NCI-H1694 treated with DMSO at 0.1 percent for 48 hours (cell line): ENCODE results near the gene PPP1R18.
"Not testable (repeated sequence)": the region's sequence is repeated elsewhere in the genome, so short reads cannot be mapped to it uniquely, and the experiment has no call there.

Experiments
- DNase-seq: peaks from one replicate; lab custom pipeline; 2025; lab: John Stamatoyannopoulos, UW

PPP1R18 gene

GRCh38 chr6:30666300-30666699, 20.1 kb downstream of the PPP1R18 start:
- not testable (repeated sequence) for DNase-seq

- no peak for DNase-seq
Measured at GRCh38 chr6:30664994-30665767, 21.3 kb downstream of the PPP1R18 start.

DNA sequence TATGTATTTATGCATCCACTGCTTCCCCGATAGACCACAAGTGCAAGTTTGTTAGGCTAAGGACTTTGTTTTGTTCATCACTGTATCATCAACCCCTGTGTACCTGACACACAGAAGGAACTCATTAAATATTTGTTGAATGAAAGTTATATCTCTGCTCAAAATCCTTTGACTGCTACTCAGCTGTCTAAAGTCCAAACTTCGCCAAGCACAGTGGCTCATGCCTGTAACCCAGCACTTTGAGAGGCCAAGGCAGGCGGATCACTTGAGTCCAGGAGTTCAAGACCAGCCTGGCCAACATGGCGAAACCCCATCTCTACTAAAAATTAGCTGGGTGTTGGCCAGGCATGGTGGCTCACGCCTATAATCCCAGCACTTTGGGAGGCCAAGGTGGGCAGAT, 28.5 kb downstream of the PPP1R18 start:
- DNase-seq: not testable (repeated sequence)

DNA sequence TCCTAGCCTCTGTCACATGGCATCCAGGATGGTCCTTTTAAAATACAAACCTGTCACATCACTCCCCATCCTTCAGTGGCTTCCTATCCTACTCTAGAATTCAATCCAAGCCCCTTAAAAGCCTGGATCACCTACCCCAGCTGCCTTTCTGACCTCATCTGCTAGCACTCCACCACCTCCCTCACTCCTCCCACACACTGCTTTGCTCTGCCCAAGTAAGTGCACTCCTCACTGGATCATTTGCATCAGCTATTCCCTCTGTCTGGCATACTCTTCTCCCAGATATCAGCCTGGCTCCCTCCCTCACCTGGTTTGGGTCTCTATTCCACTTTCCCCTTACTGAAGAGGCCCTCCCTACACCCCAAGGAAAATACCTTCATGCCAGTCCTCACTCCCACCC, 29.0 kb downstream of the PPP1R18 start:
- DNase-seq: no peak

GRCh38 chr6:30656513-30656912, 29.9 kb downstream of the PPP1R18 start:
- no peak for DNase-seq

- DNase-seq: no peak
Measured at GRCh38 chr6:30655743-30656094, 30.7 kb downstream of the PPP1R18 start.

DNA sequence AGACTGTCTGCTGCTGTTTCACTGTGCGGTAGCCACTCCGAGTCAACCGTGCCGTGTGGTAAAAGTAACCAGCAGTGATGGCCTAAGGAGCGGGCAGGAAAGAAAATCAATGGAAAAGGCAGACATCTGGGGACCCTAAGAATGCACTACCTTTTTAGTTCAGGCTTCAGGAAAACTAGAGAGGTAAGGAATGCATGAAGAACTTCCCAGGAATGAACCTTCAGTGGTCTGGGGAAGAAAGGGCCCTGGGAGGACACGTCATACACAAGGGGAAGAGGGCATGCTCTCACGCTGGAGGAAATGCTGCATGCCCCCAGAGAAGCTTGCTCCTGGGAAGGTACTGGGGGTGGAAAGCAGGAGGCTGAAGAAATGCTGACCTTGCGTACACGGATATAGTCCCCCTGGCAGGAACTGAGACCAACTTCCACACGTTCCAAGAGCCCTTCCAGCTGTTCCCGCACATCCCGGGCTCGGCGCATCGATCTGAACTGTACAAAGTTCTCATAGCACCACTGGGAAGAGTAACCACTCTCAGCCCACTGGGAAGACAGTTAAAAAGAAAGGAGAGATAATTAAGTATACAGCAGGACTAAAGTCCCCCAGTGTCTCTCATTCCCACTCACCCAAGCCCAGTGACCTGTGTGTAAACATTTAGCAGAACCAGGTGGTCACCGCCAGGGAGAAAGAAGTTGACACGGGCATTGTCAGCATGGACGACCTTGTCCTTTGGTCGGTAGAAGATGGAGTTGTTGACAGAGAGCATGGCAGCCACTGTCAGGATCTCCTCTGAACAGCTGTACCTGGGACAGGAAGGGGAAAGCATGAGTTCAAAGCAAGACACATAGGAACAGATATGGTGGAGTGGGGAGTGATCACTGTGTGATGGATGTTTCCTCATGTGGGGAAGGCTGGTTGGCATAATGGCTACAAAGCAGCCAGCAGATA, 31.4 kb downstream of the PPP1R18 start:
- DNase-seq: no peak

- DNase-seq: no peak
Measured at GRCh38 chr6:30651143-30651542, 35.3 kb downstream of the PPP1R18 start.

GRCh38 chr6:30647242-30648116, 39.0 kb downstream of the PPP1R18 start:
- peak; percentile 66 for DNase-seq

DNA sequence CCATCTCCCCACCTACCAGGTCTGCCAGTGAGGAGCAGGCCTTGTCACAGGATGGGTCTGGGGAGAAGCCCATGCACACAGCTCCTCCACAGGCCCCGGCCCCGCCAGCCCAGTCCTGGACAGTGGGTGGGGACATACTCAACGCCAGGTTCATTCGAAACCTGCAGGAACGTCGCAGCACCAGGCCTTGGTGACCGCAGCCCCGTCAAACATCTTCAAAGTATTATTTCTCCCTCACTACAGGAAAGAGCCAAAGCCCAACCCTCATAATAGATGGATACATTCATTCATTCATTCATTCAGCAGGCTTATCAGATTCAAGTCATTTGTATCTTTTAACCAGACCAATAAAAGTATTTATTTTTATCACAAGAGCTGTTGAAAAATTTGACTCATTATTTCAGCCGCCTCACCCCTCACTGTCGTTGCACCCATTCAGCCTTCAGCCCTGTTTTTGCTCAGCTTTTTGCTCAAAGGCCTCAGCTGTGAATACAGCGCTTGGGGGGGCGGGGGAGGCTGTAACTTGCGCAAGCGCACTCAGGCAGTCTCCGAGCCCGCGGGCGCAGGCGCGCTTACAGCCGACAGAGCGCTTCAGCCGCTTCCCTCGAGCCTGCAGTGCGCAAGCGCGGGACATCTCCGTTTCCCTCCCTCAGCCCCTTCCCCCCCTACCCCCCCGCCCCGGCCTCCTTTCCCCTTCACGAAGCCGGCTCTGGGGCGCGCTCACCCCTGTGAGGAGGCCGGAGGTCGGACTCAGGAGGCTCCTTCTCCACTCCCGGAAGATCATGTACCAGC, 39.8 kb downstream of the PPP1R18 start, which contains the start of gene C6orf136:
TSS of gene C6orf136 (plus strand) at position 684 of the 792 bp plus-strand sequence. CDS start at position 783, 99 bp downstream.
- DNase-seq: peak; percentile 66

DNA sequence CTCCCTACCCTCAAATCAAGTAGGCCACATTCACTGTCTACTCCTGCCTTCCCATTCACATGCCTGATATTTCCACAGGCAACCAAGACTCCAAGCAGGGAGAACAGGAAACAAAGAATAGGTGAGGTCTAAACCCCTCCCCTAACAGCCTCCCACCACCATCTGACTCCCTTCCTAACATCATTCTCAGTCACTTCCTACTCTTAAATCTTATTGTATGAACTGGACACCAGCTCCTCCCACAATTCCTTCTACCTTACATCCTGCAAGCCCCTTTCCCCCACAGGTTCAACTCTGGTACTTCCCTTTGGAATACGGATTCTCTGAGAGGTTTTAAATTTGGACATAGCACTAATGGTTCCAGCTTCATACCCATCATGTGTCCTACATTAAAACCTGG, 40.5 kb downstream of the PPP1R18 start:
- DNase-seq: no peak

DNA sequence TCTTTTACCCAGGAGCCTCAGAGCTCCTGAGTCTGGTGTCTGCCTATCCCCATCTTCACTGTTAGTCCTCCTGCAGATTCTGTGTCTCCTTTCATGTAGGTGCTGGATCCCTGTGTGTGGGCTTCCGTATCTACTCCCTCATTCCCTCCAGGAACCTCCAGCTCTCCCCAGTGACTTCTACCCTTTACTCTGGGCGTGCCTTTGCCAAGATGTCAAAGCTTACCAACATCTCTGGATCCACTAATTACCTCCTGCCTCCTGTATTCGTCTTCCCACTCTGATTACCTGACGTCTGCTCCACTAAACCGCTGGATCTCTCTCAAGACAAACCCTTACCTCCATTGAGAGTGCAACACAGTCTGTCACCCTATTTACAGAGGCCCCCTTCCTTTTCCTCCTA, 41.7 kb downstream of the PPP1R18 start:
- DNase-seq: no peak

- no peak for DNase-seq
Measured at GRCh38 chr6:30643656-30644055, 42.8 kb downstream of the PPP1R18 start.

- DNase-seq: no peak
Measured at GRCh38 chr6:30641048-30641447, 45.4 kb downstream of the PPP1R18 start.

DNA sequence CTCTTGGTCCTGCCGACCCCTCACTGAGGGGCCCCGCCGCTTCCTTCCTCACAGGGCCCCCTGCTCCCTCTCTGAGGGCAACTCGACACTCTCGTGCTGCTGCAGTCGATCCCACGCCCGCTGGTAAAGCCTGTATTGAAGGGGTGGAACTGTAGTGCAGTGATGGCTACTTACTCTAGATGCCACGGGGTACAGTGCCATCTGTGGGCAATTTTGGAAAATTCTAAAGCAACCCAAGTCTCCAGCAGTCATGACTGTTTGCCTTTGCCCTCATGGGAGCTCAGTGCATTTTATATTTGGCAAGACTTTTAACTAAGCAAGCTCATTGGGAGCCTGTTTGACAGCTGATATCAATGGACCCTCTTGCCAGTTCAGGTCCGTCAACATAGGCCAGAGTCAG, 46.0 kb downstream of the PPP1R18 start:
- DNase-seq: no peak

DNA sequence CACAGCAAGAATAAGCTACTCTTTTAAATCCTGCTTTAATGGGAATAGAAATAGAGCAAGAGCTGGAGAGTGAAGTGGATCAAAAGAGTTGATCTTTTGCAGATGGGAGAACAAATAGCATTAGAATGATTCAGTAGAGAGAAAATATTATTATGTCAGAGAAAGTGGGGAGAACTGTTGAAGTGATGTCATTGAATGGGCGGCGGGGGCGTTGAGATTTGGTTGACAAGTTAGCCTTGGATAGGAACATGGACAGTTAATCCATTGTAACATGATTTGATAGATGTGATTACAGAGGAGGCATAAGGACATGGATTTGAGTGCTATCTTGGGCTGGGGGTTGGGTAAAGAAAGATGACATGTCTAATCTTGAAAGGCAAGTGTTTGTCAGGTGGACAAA, 50.6 kb downstream of the PPP1R18 start:
- no peak for DNase-seq

GRCh38 chr6:30626484-30627366, 59.7 kb downstream of the PPP1R18 start, which contains the start of gene ATAT1:
Gene ATAT1 (plus strand): TSS chr6:30626874.
- peak; percentile 36 for DNase-seq
